HCT116 (cell line): ENCODE measurements around the gene TIMM21.

ENCODE experiments used
- CTCF ChIP-seq, 3 experiments: fragments of 200-600 bp in 1 of 3; sonication (generic) in 1 of 3; IDR thresholded peaks in 2 of 3; conservative IDR thresholded peaks in 1 of 3; 2 replicates each; pipeline ENCODE4 v1.5.1; 2012 to 2017; ENCODE audit warnings: low read depth in 2 of 3, low read length in 2 of 3, antibody characterized with exemption in 1 of 3, borderline replicate concordance in 1 of 3, control low read depth in 1 of 3, mild to moderate bottlenecking in 1 of 3, mixed read lengths in 1 of 3, mixed run types in 1 of 3, moderate library complexity in 1 of 3; ENCODE audit not compliant: insufficient read depth in 1 of 3
- EZH2 ChIP-seq: fragments of 200-600 bp; sonication (generic); IDR thresholded peaks from 2 replicates; pipeline ENCODE4 v1.6.1; 2017; ENCODE audit warnings: antibody characterized with exemption, mixed run types
- MAX ChIP-seq: IDR thresholded peaks from 2 replicates; pipeline ENCODE4 v1.6.1; 2012
- POLR2A ChIP-seq: IDR thresholded peaks from 2 replicates; pipeline ENCODE4 v1.7.0; 2011; ENCODE audit warnings: borderline replicate concordance; ENCODE audit not compliant: insufficient read depth, insufficient read length; ENCODE audit errors: extremely low read depth
- POLR2AphosphoS5 ChIP-seq: IDR thresholded peaks from 2 replicates; pipeline ENCODE4 v1.6.1; 2011; ENCODE audit warnings: mild to moderate bottlenecking, low read depth, low read length, moderate library complexity
- TF ChIP-seq, protein P1 (sequence below): IDR thresholded peaks from 2 replicates; pipeline ENCODE4 v1.6.1; 2011; ENCODE audit warnings: mild to moderate bottlenecking, low read length, moderate library complexity; ENCODE audit not compliant: insufficient replicate concordance; ENCODE audit errors: extremely low read depth

GRCh38 chr18:74126684-74127655, 21.4 kb upstream of the TIMM21 start:
- TF ChIP-seq, protein P1, sequence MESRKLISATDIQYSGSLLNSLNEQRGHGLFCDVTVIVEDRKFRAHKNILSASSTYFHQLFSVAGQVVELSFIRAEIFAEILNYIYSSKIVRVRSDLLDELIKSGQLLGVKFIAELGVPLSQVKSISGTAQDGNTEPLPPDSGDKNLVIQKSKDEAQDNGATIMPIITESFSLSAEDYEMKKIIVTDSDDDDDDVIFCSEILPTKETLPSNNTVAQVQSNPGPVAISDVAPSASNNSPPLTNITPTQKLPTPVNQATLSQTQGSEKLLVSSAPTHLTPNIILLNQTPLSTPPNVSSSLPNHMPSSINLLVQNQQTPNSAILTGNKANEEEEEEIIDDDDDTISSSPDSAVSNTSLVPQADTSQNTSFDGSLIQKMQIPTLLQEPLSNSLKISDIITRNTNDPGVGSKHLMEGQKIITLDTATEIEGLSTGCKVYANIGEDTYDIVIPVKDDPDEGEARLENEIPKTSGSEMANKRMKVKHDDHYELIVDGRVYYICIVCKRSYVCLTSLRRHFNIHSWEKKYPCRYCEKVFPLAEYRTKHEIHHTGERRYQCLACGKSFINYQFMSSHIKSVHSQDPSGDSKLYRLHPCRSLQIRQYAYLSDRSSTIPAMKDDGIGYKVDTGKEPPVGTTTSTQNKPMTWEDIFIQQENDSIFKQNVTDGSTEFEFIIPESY, result no peak
- TF ChIP-seq EZH2 (no peak), CTCF (IDR thresholded peaks at IDR 0.05 in 2 of 3, conservative IDR thresholded peaks at IDR 0.05 in 1 of 3; ENCODE audit: borderline replicate concordance in 1 of 3, insufficient read depth in 1 of 3, low read depth in 2 of 3, low read length in 2 of 3) (no peak), POLR2A (no peak), MAX (no peak), POLR2AphosphoS5 (no peak)
